Skeletal muscle cell (primary cell): ENCODE data around the gene RPS8.
"Not testable (repeated sequence)": the region's sequence is repeated elsewhere in the genome, so short reads cannot be mapped to it uniquely, and the experiment has no call there.

Experiments used
- DNase-seq: peaks from one replicate; pipeline ENCODE4 v3.0.0-alpha.2; 2010; ENCODE audit warnings: low read depth
- H3K4me3 ChIP-seq: 2 replicates; pipeline ENCODE4 v1.5.1; 2011; ENCODE audit warnings: low read depth, mild to moderate bottlenecking, control low read depth, low read length, moderate library complexity

Gene RPS8

DNA sequence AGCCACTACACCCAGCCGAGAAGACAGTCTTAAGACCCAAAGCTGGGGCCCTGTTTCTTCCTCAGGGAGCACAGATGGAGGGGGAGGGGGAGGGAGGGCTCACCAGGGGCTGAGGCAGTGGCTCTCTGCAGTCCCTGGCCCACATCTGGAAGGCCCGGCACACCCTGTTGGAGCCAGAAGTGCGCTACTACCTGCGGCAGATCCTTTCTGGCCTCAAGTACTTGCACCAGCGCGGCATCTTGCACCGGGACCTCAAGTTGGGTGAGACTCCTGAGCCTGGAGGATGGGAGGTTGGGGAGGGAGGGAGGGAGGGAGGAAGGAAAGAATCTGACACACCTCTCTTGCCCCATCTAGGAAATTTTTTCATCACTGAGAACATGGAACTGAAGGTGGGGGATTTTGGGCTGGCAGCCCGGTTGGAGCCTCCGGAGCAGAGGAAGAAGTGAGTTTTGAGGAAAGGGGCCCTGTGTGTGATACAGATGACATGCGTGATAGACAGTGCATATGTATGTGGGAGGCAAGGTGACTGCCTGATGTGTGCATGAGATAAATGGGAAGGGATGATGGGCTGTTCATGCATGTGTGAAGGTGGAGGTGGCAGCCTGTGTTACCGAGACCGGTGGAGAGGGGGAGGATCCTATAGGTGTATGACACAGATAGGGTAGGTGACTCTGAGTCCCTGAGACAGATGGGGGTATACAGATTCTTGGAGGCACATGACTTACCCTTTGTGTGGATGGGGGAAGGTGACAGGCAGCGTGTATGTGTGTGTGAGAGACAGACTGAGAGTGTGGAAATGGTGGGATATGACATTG, 26.4 kb downstream of the RPS8 start:
- H3K4me3 ChIP-seq = peak overlapping the region; percentile 92
- DNase-seq = no peak

DNA sequence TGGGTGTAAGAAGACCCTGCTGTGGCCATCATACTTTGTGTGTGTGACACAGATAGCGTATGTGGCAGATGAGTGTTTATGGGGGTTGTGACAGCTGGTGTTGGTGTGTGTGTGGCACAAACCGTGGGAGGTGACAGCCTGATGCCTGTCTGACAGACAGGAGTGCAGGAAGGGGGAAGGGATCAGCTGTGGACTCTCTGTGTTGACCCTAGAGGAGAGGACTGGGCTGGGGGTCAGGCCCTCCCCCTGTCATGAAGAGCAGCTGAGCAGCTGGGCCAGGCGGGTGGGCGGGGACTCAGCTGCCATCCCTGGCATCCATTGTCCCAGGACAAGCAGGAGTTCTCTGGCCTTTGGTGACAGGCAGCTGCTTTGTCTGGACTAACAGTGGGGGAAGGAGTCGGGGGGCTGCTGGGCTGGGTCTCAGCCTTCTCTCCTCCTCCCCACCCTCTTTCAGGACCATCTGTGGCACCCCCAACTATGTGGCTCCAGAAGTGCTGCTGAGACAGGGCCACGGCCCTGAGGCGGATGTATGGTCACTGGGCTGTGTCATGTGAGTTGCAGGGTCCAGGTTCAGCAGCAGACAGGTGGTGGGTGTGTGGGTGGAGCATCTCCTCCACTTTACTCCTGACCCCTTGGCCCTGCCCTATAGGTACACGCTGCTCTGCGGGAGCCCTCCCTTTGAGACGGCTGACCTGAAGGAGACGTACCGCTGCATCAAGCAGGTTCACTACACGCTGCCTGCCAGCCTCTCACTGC, 27.1 kb downstream of the RPS8 start:
- no peak for DNase-seq
- H3K4me3 ChIP-seq = peak overlapping the region; percentile 92

DNA sequence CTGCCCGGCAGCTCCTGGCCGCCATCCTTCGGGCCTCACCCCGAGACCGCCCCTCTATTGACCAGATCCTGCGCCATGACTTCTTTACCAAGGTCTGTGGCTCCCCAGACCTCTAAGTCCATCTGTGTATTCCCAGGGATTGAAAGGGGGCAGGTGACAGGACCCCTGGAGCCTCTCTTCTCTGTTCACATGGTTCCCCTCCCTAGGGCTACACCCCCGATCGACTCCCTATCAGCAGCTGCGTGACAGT, 27.6 kb downstream of the RPS8 start:
- DNase-seq = no peak
- peak overlapping the region; percentile 92 for H3K4me3 ChIP-seq

DNA sequence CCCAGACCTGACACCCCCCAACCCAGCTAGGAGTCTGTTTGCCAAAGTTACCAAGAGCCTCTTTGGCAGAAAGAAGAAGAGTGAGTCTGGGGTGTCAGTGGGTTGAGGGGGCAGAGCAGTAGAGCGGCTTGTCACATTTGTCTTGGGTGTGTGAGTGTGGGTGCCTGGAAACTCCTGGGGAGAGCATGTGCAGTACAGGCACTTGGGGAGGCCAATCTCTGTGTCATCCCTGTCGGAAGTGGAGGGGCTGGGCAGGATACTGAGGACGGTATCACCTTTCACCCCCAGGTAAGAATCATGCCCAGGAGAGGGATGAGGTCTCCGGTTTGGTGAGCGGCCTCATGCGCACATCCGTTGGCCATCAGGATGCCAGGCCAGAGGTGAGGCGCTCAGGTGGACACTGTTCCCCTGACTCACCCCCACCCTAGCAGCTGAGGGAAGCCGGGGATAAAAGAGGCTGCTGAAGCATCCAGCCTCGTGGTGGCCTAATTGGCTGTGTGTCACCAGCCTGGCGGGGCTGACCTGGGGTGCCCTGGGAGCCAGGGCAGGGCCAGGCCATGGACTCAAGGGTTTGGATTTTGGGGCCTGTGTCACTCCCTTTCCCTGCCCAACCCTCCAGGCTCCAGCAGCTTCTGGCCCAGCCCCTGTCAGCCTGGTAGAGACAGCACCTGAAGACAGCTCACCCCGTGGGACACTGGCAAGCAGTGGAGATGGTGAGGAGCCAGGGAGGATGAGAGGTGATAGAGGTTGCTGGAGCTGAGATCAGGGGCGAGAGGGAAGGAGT, 28.2 kb downstream of the RPS8 start:
- H3K4me3 ChIP-seq = no peak overlapping the region
- no peak for DNase-seq

DNA sequence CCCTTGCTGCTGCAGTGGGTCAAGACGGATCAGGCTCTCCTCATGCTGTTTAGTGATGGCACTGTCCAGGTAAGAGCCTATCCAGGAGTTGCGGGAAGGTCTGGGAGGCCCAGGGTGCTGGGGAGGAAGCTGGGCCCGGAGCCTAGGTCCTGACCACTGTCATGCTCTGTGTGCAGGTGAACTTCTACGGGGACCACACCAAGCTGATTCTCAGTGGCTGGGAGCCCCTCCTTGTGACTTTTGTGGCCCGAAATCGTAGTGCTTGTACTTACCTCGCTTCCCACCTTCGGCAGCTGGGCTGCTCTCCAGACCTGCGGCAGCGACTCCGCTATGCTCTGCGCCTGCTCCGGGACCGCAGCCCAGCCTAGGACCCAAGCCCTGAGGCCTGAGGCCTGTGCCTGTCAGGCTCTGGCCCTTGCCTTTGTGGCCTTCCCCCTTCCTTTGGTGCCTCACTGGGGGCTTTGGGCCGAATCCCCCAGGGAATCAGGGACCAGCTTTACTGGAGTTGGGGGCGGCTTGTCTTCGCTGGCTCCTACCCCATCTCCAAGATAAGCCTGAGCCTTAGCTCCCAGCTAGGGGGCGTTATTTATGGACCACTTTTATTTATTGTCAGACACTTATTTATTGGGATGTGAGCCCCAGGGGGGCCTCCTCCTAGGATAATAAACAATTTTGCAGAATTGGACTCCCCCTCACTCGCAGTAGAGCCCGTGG, 30.1 kb downstream of the RPS8 start:
- no peak for DNase-seq
- H3K4me3 ChIP-seq = no peak overlapping the region

DNA sequence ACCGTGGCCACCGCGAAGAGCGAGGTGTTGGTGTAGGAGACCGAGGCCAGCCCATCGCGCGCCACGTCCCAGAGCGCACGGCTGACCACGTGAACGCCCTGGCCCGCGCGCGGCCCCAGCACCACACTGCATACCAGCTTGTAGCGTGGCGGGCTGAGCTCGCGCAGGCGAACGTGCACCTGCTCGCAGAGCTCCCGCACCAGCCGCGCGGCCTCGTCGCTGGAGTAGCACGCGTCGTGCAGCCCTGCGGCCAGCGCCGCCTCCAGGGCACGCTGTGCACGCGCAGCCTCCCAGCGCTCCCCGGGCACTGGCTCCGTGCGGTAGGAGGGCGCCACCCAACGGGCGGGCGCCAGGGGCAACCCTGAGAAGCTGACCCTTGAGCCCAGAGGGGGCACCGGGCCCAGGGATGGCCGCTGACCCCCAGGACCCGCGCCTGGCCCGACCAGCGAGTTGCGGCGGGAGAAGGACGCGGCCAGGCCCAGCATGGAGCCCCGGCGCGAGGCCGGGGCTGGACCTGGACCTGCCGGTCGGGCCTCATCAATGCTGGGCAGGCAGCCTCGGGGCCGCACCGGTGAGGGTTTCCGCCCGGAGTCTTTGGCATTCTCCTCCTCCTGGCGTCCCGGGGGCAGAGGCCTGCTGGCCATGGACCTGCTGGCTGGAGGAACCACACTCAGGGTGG, 30.8 kb downstream of the RPS8 start:
- H3K4me3 ChIP-seq = no peak overlapping the region
- no peak for DNase-seq

DNA sequence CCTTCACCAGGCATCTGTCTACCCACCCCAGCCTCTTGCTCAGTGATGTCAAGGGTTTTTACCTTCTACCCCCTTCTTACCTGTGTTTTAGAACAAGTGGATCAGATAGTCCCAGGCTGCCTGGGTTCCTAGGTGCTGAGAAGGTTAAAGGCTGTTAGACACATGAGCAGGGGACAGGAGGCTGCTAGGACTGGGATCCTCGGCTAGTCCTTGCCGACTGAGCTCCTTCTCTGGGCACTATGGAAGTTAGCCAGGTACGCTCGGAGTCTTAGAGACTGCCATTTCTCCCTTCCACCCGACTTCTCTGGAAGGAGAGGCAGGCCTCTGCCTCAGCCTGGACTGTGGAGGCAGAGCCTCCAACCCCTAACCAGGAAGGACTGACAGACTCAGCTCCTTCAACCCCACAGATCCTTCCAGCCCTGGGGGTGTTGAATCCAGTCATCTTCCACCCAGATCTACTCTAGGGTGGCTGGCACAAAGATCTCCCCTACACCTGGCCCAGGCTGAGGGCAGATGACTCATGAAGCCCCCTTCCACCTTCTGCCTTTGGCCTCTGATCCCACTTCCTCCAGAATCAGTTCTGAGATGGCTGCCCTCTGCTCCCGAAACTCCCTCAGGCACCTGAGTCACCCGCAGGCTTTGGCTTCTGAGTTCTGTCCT, 31.5 kb downstream of the RPS8 start, which contains the start of gene DYNLT4:
Gene DYNLT4, minus strand, starts transcription at position 648 of the 660 bp plus-strand sequence. CDS start 683 bp downstream, outside the sequence.
- no peak for DNase-seq
- H3K4me3 ChIP-seq = peak within 1 kb of the TSS; percentile 49

DNA sequence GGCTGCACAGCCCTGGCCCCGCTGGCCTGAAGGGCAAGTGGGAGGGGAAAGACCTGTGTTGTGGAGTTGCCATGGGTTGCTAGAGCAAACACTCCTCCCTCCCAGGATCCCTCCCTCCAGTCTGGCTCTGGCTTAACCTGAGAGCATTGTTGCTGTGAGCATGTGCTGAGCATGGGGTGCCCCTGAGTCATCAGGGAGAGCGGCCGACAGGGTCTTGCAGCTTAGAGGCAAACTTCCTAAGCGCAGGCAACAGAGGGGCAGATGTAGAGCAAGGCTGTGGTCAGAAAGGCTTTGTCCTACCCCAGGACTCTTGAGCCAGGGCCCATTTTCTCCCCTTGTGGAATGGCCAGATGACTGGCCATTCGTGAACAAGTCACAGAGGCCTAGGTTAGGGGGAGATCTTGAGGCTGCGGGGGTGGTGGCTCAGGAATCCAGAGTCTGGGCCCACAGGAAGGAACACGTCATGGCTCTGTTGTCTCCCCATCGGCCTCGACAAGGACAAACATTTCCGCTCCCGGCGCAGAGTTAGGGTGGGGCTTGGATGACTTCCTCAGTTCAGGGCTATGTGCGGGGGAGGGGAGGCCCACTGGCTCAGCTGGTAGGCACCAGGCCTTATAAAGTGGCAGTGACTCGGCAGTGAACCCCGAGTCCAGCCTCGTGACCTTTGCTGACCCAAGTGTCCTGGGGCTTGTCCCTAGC, 32.2 kb downstream of the RPS8 start:
- peak; percentile 98 for DNase-seq
- H3K4me3 ChIP-seq = peak overlapping the region; percentile 49

DNA sequence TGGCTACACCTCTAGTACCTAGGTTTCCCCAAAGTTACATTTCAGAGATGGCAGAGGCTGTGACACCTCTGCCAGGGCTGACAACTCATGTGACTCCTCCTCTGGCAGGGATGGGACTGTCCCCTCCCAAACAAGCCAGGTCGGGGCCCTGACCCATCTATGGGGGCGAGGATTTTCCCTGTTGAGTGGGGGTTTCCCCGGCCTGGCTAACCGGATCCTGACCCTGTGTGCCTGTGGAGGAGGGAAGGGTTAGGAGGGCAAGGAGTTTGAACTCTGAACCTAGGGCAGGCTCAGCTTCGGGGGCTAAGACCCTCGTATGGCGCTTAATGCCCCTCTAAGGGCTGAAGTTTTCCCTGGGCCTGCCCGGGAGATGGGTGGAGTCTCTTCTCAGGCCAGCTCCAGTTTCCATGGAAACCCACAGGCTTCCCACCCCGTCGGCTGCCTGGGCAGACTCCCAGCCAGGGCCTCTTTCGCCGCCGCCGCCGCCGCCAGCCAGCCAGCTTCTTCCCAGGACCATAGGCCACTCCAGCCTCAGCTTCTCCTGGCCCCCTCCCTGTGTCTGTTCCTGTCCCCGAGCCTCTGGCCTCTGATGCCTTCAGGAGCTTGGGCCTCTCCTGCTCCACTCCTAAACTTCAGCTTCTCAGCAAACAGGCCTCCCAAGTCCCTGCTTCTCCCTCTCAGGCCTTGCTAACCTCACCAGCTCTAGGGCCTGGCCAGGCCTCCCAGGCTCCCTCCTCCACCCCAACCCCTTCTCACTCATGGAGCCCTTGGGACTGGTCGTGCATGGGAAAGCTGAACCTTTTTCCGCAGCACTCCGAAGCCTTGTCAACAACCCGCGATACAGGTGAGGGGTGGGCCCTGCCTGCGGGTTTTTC, 33.0 kb downstream of the RPS8 start, which contains the start of gene BTBD19:
Gene BTBD19, plus strand, starts transcription at position 461 of the 875 bp plus-strand sequence. Its CDS starts 298 bp downstream, at position 759.
- peak; percentile 76 for DNase-seq
- peak within 1 kb of the TSS; percentile 49 for H3K4me3 ChIP-seq

DNA sequence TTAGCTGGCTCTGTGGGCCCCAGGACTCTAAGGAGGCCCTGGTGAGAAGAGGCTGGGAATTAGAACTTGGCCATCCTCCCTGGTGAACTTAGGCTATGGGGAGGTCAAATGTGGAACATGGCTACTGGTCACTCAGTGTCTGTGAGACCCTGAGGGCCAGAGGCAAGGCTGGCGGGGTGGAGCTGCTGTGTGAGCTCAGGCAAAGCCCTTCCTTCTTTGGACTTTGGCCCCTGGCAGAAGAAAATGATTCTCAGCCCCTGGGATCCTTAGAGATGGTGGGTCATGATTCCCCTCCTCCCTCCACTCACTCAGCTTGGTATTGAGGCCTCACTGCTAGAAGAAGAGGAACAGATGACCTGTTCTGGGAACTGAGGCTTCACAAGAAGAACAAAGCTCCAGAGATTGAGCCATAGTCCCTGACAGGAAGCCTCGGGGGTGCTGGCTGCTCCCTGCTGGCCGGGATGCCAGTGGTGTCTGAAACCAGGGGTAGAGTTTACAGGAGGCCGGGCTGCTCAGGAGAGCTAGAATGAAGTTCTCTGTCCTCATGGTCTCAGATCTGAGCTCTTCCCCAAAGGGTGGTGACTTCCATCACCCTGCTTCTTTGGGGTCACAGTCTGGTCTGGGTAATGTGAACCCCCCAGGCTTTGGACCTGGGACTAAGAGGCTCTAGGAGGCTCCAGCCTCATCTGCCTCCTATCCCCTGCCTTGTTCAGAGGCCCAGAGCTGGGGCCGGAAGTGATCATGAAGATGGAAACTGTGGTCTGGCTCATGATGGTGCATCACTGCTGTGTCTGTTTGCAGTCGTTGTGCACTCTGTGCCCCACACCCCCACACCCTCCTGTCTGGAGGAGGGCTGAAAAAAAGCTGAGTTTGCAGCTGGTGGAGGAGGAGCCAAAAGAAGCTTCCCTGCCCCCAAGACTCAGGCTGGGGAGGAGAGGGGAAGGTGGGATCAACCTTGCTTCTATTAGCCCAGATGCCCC, 33.9 kb downstream of the RPS8 start:
- no peak for DNase-seq

DNA sequence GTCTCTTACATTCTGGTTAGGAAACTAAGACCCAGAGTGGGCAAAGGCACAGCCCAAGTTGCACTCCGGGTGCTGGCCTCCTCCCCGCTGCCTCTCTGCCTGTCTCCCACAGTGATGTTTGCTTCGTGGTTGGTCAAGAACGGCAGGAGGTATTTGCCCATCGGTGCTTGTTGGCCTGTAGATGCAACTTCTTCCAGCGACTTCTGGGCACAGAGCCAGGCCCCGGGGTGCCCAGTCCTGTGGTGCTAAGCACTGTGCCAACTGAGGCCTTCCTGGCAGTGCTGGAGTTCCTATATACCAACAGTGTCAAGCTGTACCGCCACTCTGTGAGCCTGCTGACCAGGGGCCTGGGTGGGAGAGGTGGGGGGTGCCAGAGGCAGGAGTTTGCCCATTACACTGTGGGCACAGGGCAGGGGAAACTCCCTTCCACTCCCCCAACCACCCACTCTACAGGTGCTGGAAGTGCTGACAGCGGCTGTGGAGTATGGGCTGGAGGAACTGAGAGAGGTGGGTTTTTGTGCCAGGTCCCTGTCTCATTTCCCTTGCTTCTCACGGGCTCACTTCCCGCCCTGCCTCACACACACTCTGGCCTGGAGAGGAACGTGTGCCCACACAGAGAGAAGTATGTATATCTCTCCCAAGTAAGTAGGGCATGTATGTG, 34.9 kb downstream of the RPS8 start:
- no peak overlapping the region for H3K4me3 ChIP-seq
- no peak for DNase-seq

More for the DNA sequence above, 33.9 kb downstream of the RPS8 start:
- peak overlapping the region; percentile 49 for H3K4me3 ChIP-seq

DNA sequence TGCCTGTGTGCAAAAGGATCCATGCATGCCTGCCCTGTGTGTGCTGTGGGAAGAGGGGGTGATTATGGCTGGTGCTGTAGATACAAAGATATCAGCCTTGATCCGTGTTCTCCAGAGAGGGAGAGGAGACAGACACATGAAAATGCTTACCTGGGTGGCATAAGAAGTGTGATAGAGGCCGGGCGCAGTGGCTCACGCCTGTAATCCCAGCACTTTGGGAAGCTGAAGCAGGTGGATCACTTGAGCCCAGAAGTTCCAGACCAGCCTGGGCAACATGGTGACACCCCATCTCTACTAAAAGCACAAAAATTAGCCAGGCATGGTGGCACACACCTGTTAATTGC, 35.4 kb downstream of the RPS8 start:
- not testable (repeated sequence) for H3K4me3 ChIP-seq, DNase-seq

DNA sequence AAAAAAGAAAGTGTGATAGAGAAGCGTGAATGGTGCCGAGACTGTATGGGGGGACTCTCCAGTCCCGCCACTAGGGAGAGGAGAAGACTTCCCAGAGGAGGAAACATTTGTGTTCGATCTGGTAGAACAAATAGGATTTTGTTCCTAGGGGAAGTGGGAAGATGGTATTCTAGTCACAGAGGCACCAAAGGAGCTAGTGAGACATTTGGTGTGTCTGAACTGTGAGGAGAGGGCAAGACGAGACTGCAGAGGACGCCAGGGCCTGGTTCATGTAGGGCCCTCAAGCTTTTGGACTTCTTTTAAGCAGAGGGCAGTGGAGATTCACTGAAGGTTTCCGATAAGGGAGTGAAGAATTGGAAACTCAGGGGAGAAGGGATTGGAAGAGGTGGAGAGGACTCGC, 35.9 kb downstream of the RPS8 start:
- H3K4me3 ChIP-seq = no peak overlapping the region
- DNase-seq = no peak

DNA sequence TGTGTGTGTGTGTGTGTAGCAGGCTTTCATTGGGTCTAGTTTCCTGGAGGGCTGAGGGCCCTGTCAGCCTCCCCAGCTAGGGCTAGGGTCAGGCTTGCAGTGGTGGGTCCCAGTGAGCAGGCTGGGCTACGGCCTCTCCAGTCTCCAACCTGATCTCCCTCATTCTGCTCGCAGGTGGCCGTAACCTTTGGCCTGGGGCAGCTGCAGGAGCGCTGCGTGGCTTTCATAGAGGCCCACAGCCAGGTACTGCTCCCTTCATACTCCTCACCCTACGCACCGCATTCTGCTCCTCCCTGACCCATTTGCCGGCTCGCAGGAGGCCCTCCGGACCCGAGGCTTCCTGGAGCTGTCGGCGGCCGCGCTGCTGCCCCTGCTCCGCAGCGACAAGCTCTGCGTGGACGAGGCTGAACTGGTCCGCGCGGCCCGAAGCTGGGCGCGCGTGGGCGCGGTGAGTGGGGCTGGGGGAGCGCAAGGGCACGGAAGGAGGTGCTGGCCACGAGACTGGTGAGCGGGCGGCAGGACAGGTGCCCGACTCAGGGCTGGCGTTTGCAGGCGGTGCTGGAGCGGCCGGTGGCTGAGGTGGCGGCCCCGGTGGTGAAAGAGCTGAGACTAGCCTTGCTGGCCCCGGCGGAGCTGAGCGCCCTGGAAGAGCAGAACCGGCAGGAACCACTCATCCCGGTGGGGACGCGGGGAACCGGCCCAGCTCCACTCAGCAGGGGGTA, 37.6 kb downstream of the RPS8 start:
- DNase-seq = no peak
- peak overlapping the region; percentile 30 for H3K4me3 ChIP-seq

DNA sequence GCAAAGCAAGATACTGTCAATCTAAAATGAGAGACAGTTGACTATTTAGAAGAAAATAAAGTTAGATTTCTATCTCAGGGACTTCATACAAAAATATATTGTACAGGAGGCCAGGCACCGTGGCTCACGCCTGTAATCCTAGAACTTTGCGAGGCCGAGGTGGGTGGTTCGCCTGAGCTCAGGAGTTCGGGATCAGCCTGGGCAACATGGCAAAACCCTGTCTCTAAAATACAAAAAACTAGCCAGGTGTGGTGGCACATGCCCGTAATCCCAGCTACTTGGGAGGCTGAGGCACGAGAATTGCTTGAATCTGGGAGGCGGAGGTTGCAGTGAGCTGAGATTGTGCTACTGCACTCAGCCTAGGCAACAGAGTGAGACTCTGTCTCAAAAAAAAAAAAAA, 40.6 kb downstream of the RPS8 start:
- not testable (repeated sequence) for DNase-seq, H3K4me3 ChIP-seq
